Natural killer cell (primary cell): Measurements from ENCODE around the gene POLR2F. TPM values are rescaled to one million over a fixed set of nuclear protein-coding genes. Genes with fewer than 3 reads are reported as not detected.

ENCODE experiments used
- ATAC-seq, 3 donors: fragments of 150-1000 bp in 2 of 3; fragments of 200-7000 bp in 1 of 3; cut with Tn5 transposase; 1 replicate in 1 of 3; 2 replicates in 2 of 3; pipeline ENCODE4 v1.10.0; 2021; ENCODE audit warnings: mild to moderate bottlenecking in 2 of 3, moderate library complexity in 2 of 3
- DNase-seq, 2 donors: peaks; one replicate each; pipeline versions ENCODE4 v3.0.0 to v3.0.0-alpha.2; 2013 to 2021; ENCODE audit warnings: mixed read lengths in 1 of 2
- H3K27ac ChIP-seq: one replicate; pipeline ENCODE4 v1.5.1; 2013; ENCODE audit warnings: mild to moderate bottlenecking, low read length
- H3K27me3 ChIP-seq: one replicate; pipeline ENCODE4 v1.6.1; 2013; ENCODE audit warnings: low read length; ENCODE audit not compliant: control insufficient read depth, insufficient read depth
- H3K36me3 ChIP-seq: one replicate; pipeline ENCODE4 v1.6.1; 2013; ENCODE audit warnings: low read length; ENCODE audit not compliant: control insufficient read depth, insufficient read depth
- H3K4me1 ChIP-seq: one replicate; pipeline ENCODE4 v1.6.1; 2013; ENCODE audit warnings: low read length; ENCODE audit not compliant: control insufficient read depth, insufficient read depth
- H3K4me3 ChIP-seq: one replicate; pipeline ENCODE4 v1.5.1; 2013; ENCODE audit warnings: low read length
- H3K9me3 ChIP-seq: one replicate; pipeline ENCODE4 v1.6.1; 2013; ENCODE audit warnings: low read length; ENCODE audit not compliant: control insufficient read depth, insufficient read depth
- H3K27ac Mint-ChIP-seq, 2 donors: one replicate each; pipeline ENCODE4 v1.8.0; 2022; ENCODE audit warnings: mild to moderate bottlenecking in 2 of 2, mixed read lengths in 2 of 2, moderate library complexity in 1 of 2
- H3K27me3 Mint-ChIP-seq, 2 donors: one replicate each; pipeline ENCODE4 v1.8.0; 2022; ENCODE audit warnings: low read depth in 2 of 2, mixed read lengths in 2 of 2
- H3K36me3 Mint-ChIP-seq: one replicate; pipeline ENCODE4 v1.8.0; 2022; ENCODE audit warnings: mixed read lengths
- H3K4me1 Mint-ChIP-seq, 2 donors: one replicate each; pipeline ENCODE4 v1.8.0; 2022; ENCODE audit warnings: mixed read lengths in 2 of 2
- H3K4me3 Mint-ChIP-seq: one replicate; pipeline ENCODE4 v1.8.0; 2022; ENCODE audit warnings: mild to moderate bottlenecking, moderate library complexity, mixed read lengths
- H3K9me3 Mint-ChIP-seq, 2 donors: one replicate each; pipeline ENCODE4 v1.8.0; 2022; ENCODE audit warnings: mixed read lengths in 2 of 2
- WGBS: methylation state at CpG from one replicate; pipeline ENCODE4 v1.1.7; 2013; ENCODE audit warnings: missing lambda C conversion rate; ENCODE audit not compliant: insufficient coverage; 5-methylcytosine and 5-hydroxymethylcytosine counted together
- intact Hi-C: fragments of 100-400 bp; cut with micrococcal nuclease; formaldehyde crosslinking; loops from one replicate; pipeline ENCODE4 v1.14.2; 2022
- total RNA-seq, 4 donors: library from RNA; stranded (reverse); fragments of 120-200 nt in 1 of 4; gene quantifications; one replicate each; pipeline versions ENCODE4 v1.2.3 to v1.2.4, GENCODE V29; 2013 to 2022
- TF ChIP-seq, protein P1 (sequence below): fragments of 200-600 bp; IDR thresholded peaks from one replicate; pipeline ENCODE4 v1.8.0; 2022; ENCODE audit warnings: antibody characterized with exemption

Gene POLR2F
- total RNA-seq, 3 donors from 2014 or later (not counting 1 experiment from before 2014, with no cell fraction given), result 38.7 to 40.6 (median 38.8) TPM

DNA sequence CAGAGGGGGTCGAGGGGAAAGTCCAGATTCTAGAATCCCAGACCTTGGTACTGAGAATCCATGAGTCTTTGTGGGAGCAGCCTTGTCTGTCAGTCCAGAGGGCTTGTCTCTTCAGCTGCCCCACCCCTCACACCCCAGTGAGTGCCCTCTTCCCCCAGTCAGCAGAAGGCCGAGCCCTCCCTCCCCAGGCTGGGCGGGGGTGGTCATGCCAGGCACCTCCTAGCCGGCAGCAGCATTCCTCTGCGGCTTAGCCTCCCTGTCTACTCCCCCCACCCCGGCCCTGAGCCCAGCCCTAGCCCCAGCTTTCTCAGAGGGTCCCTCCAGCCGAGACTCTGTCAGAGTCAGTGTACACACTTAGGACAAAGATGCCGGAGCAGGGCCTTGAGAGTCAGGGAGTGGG lies 26.3 kb downstream of the POLR2F start:
- no peak overlapping the region for H3K27ac Mint-ChIP-seq
- WGBS, result 89% methylated on average over 8 of the region's 8 CpGs

GRCh38 chr22:37981282-37982011 lies 27.9 kb downstream of the POLR2F start:
- DNase-seq (no peak), ATAC-seq (no peak)
- Mint-ChIP-seq H3K27me3 (no peaks in the 10 kb centered on the region), H3K36me3 (no peaks in the 10 kb centered on the region), H3K27ac (peak overlapping the region in 1 of 2 donors; percentile 63), H3K4me3 (no peak overlapping the region), H3K4me1 (peaks cover 0 to 14% of the 10 kb centered on the region in 2 donors), H3K9me3 (no peaks in the 10 kb centered on the region)
- Histone ChIP-seq H3K27me3 (no peaks in the 10 kb centered on the region), H3K4me1 (no peaks in the 10 kb centered on the region), H3K4me3 (no peak overlapping the region), H3K9me3 (no peaks in the 10 kb centered on the region), H3K36me3 (no peaks in the 10 kb centered on the region), H3K27ac (no peak overlapping the region)
- intact Hi-C loops, result no loop called here
- TF ChIP-seq, protein P1, sequence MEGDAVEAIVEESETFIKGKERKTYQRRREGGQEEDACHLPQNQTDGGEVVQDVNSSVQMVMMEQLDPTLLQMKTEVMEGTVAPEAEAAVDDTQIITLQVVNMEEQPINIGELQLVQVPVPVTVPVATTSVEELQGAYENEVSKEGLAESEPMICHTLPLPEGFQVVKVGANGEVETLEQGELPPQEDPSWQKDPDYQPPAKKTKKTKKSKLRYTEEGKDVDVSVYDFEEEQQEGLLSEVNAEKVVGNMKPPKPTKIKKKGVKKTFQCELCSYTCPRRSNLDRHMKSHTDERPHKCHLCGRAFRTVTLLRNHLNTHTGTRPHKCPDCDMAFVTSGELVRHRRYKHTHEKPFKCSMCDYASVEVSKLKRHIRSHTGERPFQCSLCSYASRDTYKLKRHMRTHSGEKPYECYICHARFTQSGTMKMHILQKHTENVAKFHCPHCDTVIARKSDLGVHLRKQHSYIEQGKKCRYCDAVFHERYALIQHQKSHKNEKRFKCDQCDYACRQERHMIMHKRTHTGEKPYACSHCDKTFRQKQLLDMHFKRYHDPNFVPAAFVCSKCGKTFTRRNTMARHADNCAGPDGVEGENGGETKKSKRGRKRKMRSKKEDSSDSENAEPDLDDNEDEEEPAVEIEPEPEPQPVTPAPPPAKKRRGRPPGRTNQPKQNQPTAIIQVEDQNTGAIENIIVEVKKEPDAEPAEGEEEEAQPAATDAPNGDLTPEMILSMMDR, result no peak
- WGBS, result 100% methylated on average over 6 of the region's 6 CpGs

More for the DNA sequence above, 26.3 kb downstream of the POLR2F start:
- TF ChIP-seq, protein P1, result no peak
- Histone ChIP-seq H3K27ac (no peak overlapping the region), H3K4me3 (no peak overlapping the region), H3K9me3 (no peaks in the 10 kb centered on the region), H3K27me3 (no peaks in the 10 kb centered on the region), H3K4me1 (no peaks in the 10 kb centered on the region), H3K36me3 (no peaks in the 10 kb centered on the region)
- Mint-ChIP-seq H3K4me3 (no peak overlapping the region), H3K36me3 (no peaks in the 10 kb centered on the region), H3K27me3 (no peaks in the 10 kb centered on the region), H3K9me3 (no peaks in the 10 kb centered on the region), H3K4me1 (peaks cover 9 to 23% of the 10 kb centered on the region in 2 donors)
- ATAC-seq, result no peak
- no peak for DNase-seq
- intact Hi-C loops, result no loop called here

DNA sequence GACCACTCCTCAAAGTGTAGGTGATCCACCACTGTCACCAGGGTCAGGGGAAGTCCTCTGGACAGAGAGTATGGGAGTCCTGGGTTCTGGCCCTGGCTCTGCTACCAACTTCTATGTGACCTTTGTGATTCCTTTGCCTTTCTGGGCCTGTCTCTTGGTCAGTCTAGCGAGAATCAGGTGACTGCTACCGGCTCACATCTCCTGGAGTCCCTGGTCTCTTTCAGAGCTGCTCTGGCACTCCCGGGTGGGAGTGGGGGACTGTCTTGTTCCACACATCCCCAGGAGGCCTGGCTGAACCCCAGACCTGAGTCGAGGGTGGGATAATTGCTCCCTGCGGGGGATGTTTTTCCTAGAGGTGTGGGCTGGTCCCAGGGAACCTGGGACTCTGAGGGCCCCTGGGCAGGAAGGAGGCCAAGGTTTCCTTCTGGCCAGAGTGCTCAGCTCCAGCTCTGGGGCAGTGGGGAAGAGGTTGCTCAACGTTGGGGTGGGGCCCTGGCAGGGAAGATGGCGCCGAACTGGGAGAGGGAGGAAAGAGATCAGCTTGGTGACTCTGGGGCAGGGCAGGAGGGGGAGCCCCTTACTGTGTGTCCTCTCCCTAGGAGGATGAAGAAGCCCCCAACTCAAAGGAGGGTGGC lies 28.8 kb downstream of the POLR2F start:
- peaks cover 0 to 14% of the 10 kb centered on the region in 2 donors for H3K4me1 Mint-ChIP-seq
- TF ChIP-seq, protein P1, result no peak
- H3K9me3 Mint-ChIP-seq, result no peaks in the 10 kb centered on the region
- intact Hi-C loops, result no loop called here
- Histone ChIP-seq H3K4me3 (no peak overlapping the region), H3K4me1 (no peaks in the 10 kb centered on the region), H3K9me3 (no peaks in the 10 kb centered on the region), H3K27me3 (no peaks in the 10 kb centered on the region), H3K36me3 (peaks cover 4% of the 10 kb centered on the region), H3K27ac (no peak overlapping the region)
- WGBS, result 90% methylated on average over 8 of the region's 8 CpGs
- H3K27me3 Mint-ChIP-seq, result no peaks in the 10 kb centered on the region
- H3K27ac Mint-ChIP-seq, result peak overlapping the region in 1 of 2 donors; percentile 63
- no peak overlapping the region for H3K4me3 Mint-ChIP-seq
- H3K36me3 Mint-ChIP-seq, result no peaks in the 10 kb centered on the region
- ATAC-seq (no peak), DNase-seq (no peak)
